Fibroblast of the aortic adventitia (primary cell): ENCODE measurements around the gene SLC2A10. TPM values are rescaled to one million over a fixed set of nuclear protein-coding genes. Genes with fewer than 3 reads are reported as not detected.
A peak's percentile ranks its signal among the peaks of the same experiment; 100 is the strongest.

Source experiments
- DNase-seq: peaks from one replicate; pipeline ENCODE4 v3.0.0-alpha.2; 2010; ENCODE audit warnings: low read depth
- H3K4me3 ChIP-seq: 2 replicates; pipeline ENCODE4 v1.5.1; 2011; ENCODE audit warnings: low read depth, mild to moderate bottlenecking, control low read depth, low read length, moderate library complexity
- total RNA-seq: library from RNA; depleted of rRNA; stranded (reverse); fragments of >200 nt; gene quantifications from 2 replicates; pipeline ENCODE4 v1.2.3, GENCODE V29; 2012; ENCODE audit warnings: low replicate concordance
- TF ChIP-seq, protein P1 (sequence below): IDR thresholded peaks from 2 replicates; pipeline ENCODE4 v1.5.1; 2011; ENCODE audit warnings: mild to moderate bottlenecking, low read length, control low read depth, inconsistent platforms; ENCODE audit not compliant: insufficient read depth

Gene SLC2A10
- total RNA-seq, 1 donor = 43.4 TPM

- H3K4me3 ChIP-seq = peak overlapping the region; percentile 31
- TF ChIP-seq, protein P1, sequence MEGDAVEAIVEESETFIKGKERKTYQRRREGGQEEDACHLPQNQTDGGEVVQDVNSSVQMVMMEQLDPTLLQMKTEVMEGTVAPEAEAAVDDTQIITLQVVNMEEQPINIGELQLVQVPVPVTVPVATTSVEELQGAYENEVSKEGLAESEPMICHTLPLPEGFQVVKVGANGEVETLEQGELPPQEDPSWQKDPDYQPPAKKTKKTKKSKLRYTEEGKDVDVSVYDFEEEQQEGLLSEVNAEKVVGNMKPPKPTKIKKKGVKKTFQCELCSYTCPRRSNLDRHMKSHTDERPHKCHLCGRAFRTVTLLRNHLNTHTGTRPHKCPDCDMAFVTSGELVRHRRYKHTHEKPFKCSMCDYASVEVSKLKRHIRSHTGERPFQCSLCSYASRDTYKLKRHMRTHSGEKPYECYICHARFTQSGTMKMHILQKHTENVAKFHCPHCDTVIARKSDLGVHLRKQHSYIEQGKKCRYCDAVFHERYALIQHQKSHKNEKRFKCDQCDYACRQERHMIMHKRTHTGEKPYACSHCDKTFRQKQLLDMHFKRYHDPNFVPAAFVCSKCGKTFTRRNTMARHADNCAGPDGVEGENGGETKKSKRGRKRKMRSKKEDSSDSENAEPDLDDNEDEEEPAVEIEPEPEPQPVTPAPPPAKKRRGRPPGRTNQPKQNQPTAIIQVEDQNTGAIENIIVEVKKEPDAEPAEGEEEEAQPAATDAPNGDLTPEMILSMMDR = peak; percentile 70
- DNase-seq = peak; percentile 72
Measured at GRCh38 chr20:46752728-46753127, 43.3 kb downstream of the SLC2A10 start.

GRCh38 chr20:46755483-46756413 is 46.3 kb downstream of the SLC2A10 start:
- TF ChIP-seq, protein P1 = no peak
- no peak overlapping the region for H3K4me3 ChIP-seq
- DNase-seq = no peak

DNA sequence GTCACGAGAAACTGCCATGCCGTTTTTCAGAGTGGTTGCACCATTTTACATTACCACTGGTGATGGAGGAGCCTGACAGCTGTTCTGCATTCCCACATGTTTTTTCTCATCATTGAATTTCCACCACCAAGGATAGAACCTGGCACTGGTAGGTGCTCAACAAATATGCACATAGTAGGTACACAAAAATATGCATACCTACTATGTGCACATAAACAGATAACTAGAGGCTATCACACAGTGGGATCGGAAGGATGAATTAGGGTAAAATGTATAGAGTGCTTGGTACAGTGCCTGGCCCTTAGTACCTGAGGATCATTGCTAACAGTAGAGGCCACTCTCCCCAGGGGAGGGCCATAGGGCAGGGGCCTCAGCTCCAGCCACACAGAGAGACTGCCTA is 47.0 kb downstream of the SLC2A10 start:
- TF ChIP-seq, protein P1 = no peak
- no peak for DNase-seq
- no peak overlapping the region for H3K4me3 ChIP-seq

DNA sequence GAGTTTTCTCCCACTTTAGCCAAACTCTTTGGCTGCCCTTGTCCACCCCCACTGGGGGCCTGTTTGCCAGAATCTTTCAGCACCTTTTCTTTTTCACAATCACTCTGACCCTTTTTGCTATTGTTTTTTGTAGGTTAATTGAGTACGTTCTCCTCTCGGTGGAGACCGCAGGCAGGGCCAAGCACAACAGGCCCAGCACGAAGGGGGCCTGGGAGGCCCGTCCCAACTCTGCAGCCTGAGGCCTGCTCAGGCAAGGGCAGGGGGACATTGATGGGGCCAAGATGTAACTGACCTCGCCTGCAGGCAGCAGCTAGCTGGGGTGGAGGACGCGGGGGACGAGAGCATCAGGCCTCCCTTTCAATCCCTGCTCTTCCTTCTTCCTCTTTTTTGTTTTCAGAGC is 47.7 kb downstream of the SLC2A10 start:
- TF ChIP-seq, protein P1 = no peak
- no peak overlapping the region for H3K4me3 ChIP-seq
- no peak for DNase-seq

DNA sequence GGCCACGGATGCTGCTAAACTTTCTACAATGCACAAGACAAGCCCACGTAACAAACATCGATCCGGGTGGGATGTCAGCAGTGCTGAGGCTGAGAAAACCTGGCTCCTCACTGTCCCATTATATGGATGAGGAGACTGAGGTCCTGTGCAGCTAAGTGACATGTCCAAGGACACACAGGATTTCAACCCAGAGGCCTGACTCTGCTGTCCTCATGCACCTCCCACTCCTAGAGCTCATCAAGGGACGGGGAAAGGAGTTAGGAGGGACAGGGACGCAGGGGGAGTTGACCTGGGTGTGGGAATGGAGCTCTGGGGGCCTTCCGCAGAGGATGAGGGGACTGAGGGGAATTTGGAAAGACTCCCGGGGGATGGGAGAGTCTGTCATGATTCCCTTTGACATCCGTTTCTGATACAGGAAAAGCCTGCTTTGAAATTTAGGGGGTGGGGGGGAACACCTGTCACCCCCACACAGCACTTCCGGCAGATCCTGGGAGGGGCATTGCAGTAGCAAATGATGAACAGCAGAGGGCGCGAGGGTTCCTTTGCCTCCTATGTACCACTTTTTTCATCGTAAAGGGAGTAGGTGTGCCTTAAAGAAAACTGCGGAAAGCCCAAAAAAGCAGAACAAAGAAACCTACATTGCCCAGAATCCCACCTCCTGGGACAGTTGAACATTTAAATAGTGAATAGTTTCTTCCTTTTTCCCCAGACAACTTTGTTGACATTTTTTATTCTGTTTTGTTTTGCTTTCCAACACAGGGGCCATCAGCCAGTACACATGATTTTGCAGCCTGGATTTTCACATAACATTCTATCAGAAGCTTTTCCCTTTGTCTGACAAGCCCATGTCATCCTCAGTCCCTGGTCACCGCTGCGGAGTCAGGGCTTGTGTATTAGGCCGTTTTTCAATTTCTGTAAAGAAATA is 48.6 kb downstream of the SLC2A10 start:
- DNase-seq = peak; percentile 67
- H3K4me3 ChIP-seq = no peak overlapping the region
- TF ChIP-seq, protein P1 = peak; percentile 98

GRCh38 chr20:46758929-46759669 is 49.6 kb downstream of the SLC2A10 start:
- no peak overlapping the region for H3K4me3 ChIP-seq
- TF ChIP-seq, protein P1 = no peak
- no peak for DNase-seq
